HepG2 (cell line): ENCODE data around the gene OTUD1. TPM values are rescaled to one million over a fixed set of nuclear protein-coding genes. Genes with fewer than 3 reads are reported as not detected.

Source experiments
- ATAC-seq: fragments of 200-7000 bp; cut with Tn5 transposase; 3 replicates; pipeline ENCODE4 v1.9.1; 2020; ENCODE audit warnings: mild to moderate bottlenecking, moderate library complexity
- BruUV-seq: library from RNA; stranded (reverse); fragments of 400-500 nt; replicated peaks from 2 replicates; lab custom pipeline; 2021; lab: Mats Ljungman, UMichigan
- CTCF ChIA-PET: fragments of 300-600 bp; formaldehyde crosslinking; extraction: SDS; loops from one replicate; lab custom pipeline; 2021; ENCODE audit warnings: low total read pairs, inconsistent platforms, low intra/inter-chr PET ratio; lab: Yijun Ruan, JAX
- POLR2A ChIA-PET: fragments of 350-600 bp; sonication (Branson Sonifier 250); formaldehyde crosslinking; loops from one replicate; lab custom pipeline; 2020; ENCODE audit warnings: antibody characterized with exemption, inconsistent platforms; lab: Yijun Ruan, JAX
- DNase-seq: peaks from one replicate; pipeline ENCODE4 v3.0.0-alpha.2; 2015; ENCODE audit warnings: low spot score
- FAIRE-seq: peaks from 3 replicates; lab custom pipeline; 2011; peaks lifted over from hg19 to GRCh38; lab: Jason Lieb, UNC
- H2AFZ ChIP-seq: one replicate; pipeline ENCODE4 v1.6.1; 2011; ENCODE audit warnings: low read length, inconsistent platforms
- H3K27ac ChIP-seq: fragments of 300-600 bp; 3 replicates; pipeline ENCODE4 v1.8.0; 2011; ENCODE audit warnings: mixed run types, mild to moderate bottlenecking, mixed read lengths, low read length, inconsistent platforms; ENCODE audit not compliant: insufficient read depth; ENCODE audit errors: extremely low read length
- H3K27me3 ChIP-seq, 2 experiments: fragments of 200-600 bp in 1 of 2; 2 replicates in 1 of 2; 3 replicates in 1 of 2; pipeline versions ENCODE4 v1.6.0 to v1.8.0; 2011; ENCODE audit warnings: low read length in 2 of 2, mild to moderate bottlenecking in 2 of 2, moderate library complexity in 2 of 2, inconsistent platforms in 1 of 2; ENCODE audit not compliant: insufficient read depth in 2 of 2, control insufficient read depth in 1 of 2
- H3K36me3 ChIP-seq, 2 experiments: fragments of 200-600 bp in 1 of 2; replicated peaks in 1 of 2; 2 replicates in 1 of 2; 3 replicates in 1 of 2; pipeline versions ENCODE4 v1.5.1 to v1.8.0; 2011; ENCODE audit warnings: low read length in 2 of 2, inconsistent platforms in 1 of 2; ENCODE audit not compliant: insufficient read depth in 2 of 2, control insufficient read depth in 1 of 2
- H3K4me1 ChIP-seq: 2 replicates; pipeline ENCODE4 v1.5.1; 2012; ENCODE audit warnings: low read length, inconsistent platforms; ENCODE audit not compliant: insufficient read depth
- H3K4me2 ChIP-seq: 2 replicates; pipeline ENCODE4 v1.6.0; 2011; ENCODE audit warnings: low read depth, low read length, inconsistent platforms
- H3K4me3 ChIP-seq, 3 experiments: fragments of 200-600 bp in 1 of 3; sonication (generic), shearing (Covaris generic) in 1 of 3; replicated peaks in 1 of 3; 2 replicates each; pipeline ENCODE4 v1.5.1; 2011 to 2016; ENCODE audit warnings: low read length in 3 of 3, inconsistent platforms in 2 of 3, low read depth in 2 of 3, mild to moderate bottlenecking in 2 of 3, control low read depth in 1 of 3, mixed read lengths in 1 of 3; ENCODE audit not compliant: insufficient read depth in 1 of 3
- H3K79me2 ChIP-seq: one replicate; pipeline ENCODE4 v1.6.1; 2011; ENCODE audit warnings: low read length, inconsistent platforms; ENCODE audit not compliant: insufficient read depth
- H3K9ac ChIP-seq: 2 replicates; pipeline ENCODE4 v1.6.0; 2011; ENCODE audit warnings: mild to moderate bottlenecking, low read depth, low read length, inconsistent platforms; ENCODE audit not compliant: insufficient read depth
- H3K9me3 ChIP-seq: 2 replicates; pipeline ENCODE4 v1.5.1; 2012; ENCODE audit warnings: mild to moderate bottlenecking, low read length
- H4K20me1 ChIP-seq: 2 replicates; pipeline ENCODE4 v1.6.0; 2011; ENCODE audit warnings: inconsistent platforms, mild to moderate bottlenecking, low read length, moderate library complexity; ENCODE audit not compliant: insufficient read depth
- ATF1 ChIP-seq: IDR thresholded peaks from 2 replicates; pipeline ENCODE4 v1.6.1; 2016; ENCODE audit warnings: mild to moderate bottlenecking, control low read depth
- CSRNP1 ChIP-seq: sonication (generic); formaldehyde crosslinking; IDR thresholded peaks from 2 replicates; pipeline ENCODE4 v1.8.1; 2023; ENCODE audit warnings: mild to moderate bottlenecking, missing genetic modification reagents
- ERF ChIP-seq: IDR thresholded peaks from 2 replicates; pipeline ENCODE4 v1.6.1; 2018; ENCODE audit warnings: missing biosample characterization, missing genetic modification reagents
- FOXK1 ChIP-seq: sonication (generic); formaldehyde crosslinking; IDR thresholded peaks from 2 replicates; pipeline ENCODE4 v1.4.0; 2020; ENCODE audit warnings: low read depth, missing genetic modification reagents, borderline replicate concordance
- JDP2 ChIP-seq: sonication (generic); formaldehyde crosslinking; IDR thresholded peaks from 2 replicates; pipeline ENCODE4 v1.8.1; 2022; ENCODE audit warnings: missing genetic modification reagents, borderline replicate concordance
- JUNB ChIP-seq: sonication (generic); formaldehyde crosslinking; IDR thresholded peaks from 2 replicates; pipeline ENCODE4 v1.8.0; 2022; ENCODE audit warnings: missing genetic modification reagents, mild to moderate bottlenecking, borderline replicate concordance
- ZNF282 ChIP-seq: fragments of 450-650 bp; IDR thresholded peaks from 2 replicates; pipeline ENCODE4 v1.6.1; 2018; ENCODE audit not compliant: partially characterized antibody
- ZNF430 ChIP-seq: sonication (generic); formaldehyde crosslinking; IDR thresholded peaks from 2 replicates; pipeline ENCODE4 v1.9.0; 2021; ENCODE audit warnings: mild to moderate bottlenecking, missing genetic modification reagents
- WGBS: methylation state at CpG from one replicate; pipeline ENCODE4 v1.1.6; 2017; ENCODE audit warnings: low lambda C conversion rate; 5-methylcytosine and 5-hydroxymethylcytosine counted together
- in situ Hi-C: cut with HindIII; loops from 2 replicates; pipeline ENCODE4 v1.10.0; 2017; ENCODE audit warnings: low pct_unique_long_range_greater_than_20kb; ENCODE audit not compliant: extremely low pct_ligation_motif_present
- intact Hi-C: fragments of 100-400 bp; cut with micrococcal nuclease; formaldehyde crosslinking; loops from one replicate; pipeline ENCODE4 v1.10.0; 2022; ENCODE audit not compliant: unreplicated experiment
- polyA plus RNA-seq, 8 experiments: library from polyadenylated mRNA; depleted of rRNA in 3 of 8; stranded (reverse) in 7 of 8; unstranded in 1 of 8; fragments of >200 nt; fragmentation: Illumina TruSeq in 4 of 8; extraction: Trizol in 4 of 8; gene quantifications; 2 replicates each; pipeline versions ENCODE4 v1.2.1 to v1.2.3, GENCODE V29; 2011 to 2016; ENCODE audit warnings: low read depth in 4 of 8, missing spikeins in 1 of 8, mixed read lengths in 1 of 8; ENCODE audit not compliant: insufficient read depth in 1 of 8
- total RNA-seq, 5 experiments: library from RNA; depleted of rRNA; stranded (reverse); fragments of >200 nt; fragmentation: Illumina TruSeq; extraction: Trizol; gene quantifications; 2 replicates each; pipeline ENCODE4 v1.2.3, GENCODE V29; 2016; ENCODE audit warnings: low read depth in 1 of 5
- TF ChIP-seq, protein P1 (sequence below): sonication (generic); formaldehyde crosslinking; IDR thresholded peaks from 2 replicates; pipeline ENCODE4 v1.4.0; 2020; ENCODE audit warnings: mild to moderate bottlenecking, missing genetic modification reagents
- TF ChIP-seq, protein P2 (sequence below): sonication (generic); formaldehyde crosslinking; IDR thresholded peaks from 2 replicates; pipeline ENCODE4 v1.4.0; 2020; ENCODE audit warnings: mild to moderate bottlenecking, missing genetic modification reagents

Gene OTUD1
- total and polyA plus RNA-seq, 2 of the 13 experiments (the other 11 are each of a cell fraction or from before 2014, with no cell fraction given) = 1.2 to 1.4 TPM

- H2AFZ ChIP-seq = no peak overlapping the region
- no peaks in the 10 kb centered on the region for H3K79me2 ChIP-seq
- ChIA-PET POLR2A (no interaction called here), CTCF (no interaction called here)
- H3K4me1 ChIP-seq = no peaks in the 10 kb centered on the region
- no peak overlapping the region for H3K27ac ChIP-seq
- DNase-seq = no peak
- H3K4me2 ChIP-seq = no peak overlapping the region
- no peak for ATAC-seq
- in situ Hi-C loops (no loop called here), intact Hi-C loops (no loop called here)
- no peaks in the 10 kb centered on the region for H3K36me3 ChIP-seq
- FAIRE-seq = no peak
- no peaks in the 10 kb centered on the region for H4K20me1 ChIP-seq
- BruUV-seq = no TSS peak
- peaks cover 0 to 3% of the 10 kb centered on the region in 2 experiments; a peak in 1 of 5 replicates for H3K27me3 ChIP-seq
- no peak overlapping the region for H3K4me3 ChIP-seq
- no peak overlapping the region for H3K9ac ChIP-seq
- H3K9me3 ChIP-seq = no peaks in the 10 kb centered on the region
- 48% methylated on average over 5 of the region's 5 CpGs for WGBS
- no peak for TF ChIP-seq JUNB (CRISPR knock-in tag)
- TF ChIP-seq, protein P1, sequence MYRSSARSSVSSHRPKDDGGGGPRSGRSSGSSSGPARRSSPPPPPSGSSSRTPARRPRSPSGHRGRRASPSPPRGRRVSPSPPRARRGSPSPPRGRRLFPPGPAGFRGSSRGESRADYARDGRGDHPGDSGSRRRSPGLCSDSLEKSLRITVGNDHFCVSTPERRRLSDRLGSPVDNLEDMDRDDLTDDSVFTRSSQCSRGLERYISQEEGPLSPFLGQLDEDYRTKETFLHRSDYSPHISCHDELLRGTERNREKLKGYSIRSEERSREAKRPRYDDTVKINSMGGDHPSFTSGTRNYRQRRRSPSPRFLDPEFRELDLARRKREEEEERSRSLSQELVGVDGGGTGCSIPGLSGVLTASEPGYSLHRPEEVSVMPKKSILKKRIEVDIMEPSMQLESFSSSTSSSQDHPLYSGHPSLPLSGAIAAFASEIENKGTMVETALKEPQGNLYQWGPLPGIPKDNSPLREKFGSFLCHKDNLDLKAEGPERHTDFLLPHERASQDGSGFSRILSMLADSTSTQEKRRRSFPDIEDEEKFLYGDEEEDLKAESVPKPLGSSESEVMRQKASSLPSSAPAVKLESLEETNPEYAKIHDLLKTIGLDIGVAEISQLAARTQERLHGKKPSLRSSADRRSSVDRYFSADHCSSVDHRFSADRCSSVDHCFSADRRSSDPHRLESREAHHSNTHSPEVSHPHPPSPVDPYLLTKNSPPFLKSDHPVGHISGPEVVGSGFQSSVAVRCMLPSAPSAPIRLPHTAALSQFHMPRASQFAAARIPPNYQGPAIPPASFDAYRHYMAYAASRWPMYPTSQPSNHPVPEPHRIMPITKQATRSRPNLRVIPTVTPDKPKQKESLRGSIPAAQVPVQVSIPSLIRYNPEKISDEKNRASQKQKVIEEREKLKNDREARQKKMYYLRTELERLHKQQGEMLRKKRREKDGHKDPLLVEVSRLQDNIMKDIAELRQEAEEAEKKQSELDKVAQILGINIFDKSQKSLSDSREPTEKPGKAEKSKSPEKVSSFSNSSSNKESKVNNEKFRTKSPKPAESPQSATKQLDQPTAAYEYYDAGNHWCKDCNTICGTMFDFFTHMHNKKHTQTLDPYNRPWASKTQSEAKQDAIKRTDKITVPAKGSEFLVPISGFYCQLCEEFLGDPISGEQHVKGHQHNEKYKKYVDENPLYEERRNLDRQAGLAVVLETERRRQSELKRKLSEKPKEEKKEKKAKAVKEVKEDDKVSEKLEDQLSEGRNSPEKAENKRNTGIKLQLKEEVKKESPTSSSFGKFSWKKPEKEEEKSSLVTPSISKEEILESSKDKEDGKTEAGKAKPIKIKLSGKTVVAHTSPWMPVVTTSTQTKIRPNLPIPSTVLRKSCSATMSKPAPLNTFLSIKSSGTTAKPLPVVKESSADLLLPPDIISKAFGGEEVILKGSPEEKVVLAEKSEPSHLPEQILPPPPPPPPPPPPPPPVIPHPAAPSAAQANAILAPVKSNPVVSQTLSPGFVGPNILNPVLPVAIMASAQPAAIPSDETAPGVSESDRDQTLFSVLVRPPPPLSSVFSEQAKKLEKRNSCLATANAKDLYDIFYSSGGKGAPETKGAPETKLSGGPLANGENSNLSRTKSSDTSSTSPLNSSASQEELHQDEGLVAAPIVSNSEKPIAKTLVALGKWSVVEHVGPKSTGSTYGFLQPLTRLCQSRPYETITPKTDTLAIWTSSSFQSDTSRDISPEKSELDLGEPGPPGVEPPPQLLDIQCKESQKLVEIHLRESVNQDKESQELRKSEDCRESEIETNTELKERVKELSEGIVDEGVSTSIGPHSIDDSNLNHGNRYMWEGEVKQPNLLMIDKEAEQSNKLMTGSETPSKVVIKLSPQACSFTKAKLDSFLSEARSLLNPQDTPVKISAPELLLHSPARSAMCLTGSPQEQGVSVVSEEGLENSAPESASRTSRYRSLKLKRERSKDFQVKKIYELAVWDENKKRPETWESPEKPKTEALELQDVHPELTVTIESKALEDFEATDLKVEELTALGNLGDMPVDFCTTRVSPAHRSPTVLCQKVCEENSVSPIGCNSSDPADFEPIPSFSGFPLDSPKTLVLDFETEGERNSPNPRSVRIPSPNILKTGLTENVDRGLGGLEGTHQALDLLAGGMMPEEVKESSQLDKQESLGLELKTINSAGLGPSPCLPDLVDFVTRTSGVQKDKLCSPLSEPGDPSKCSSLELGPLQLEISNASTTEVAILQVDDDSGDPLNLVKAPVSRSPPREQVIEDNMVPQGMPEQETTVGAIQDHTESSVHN = no peak
- TF ChIP-seq FOXK1 = no peak
- TF ChIP-seq ERF (CRISPR knock-in tag) = no peak
- no peak for TF ChIP-seq JDP2
- TF ChIP-seq CSRNP1 (CRISPR knock-in tag) = no peak
- no peak for TF ChIP-seq ZNF282
- TF ChIP-seq ATF1 = no peak
- TF ChIP-seq, protein P2, sequence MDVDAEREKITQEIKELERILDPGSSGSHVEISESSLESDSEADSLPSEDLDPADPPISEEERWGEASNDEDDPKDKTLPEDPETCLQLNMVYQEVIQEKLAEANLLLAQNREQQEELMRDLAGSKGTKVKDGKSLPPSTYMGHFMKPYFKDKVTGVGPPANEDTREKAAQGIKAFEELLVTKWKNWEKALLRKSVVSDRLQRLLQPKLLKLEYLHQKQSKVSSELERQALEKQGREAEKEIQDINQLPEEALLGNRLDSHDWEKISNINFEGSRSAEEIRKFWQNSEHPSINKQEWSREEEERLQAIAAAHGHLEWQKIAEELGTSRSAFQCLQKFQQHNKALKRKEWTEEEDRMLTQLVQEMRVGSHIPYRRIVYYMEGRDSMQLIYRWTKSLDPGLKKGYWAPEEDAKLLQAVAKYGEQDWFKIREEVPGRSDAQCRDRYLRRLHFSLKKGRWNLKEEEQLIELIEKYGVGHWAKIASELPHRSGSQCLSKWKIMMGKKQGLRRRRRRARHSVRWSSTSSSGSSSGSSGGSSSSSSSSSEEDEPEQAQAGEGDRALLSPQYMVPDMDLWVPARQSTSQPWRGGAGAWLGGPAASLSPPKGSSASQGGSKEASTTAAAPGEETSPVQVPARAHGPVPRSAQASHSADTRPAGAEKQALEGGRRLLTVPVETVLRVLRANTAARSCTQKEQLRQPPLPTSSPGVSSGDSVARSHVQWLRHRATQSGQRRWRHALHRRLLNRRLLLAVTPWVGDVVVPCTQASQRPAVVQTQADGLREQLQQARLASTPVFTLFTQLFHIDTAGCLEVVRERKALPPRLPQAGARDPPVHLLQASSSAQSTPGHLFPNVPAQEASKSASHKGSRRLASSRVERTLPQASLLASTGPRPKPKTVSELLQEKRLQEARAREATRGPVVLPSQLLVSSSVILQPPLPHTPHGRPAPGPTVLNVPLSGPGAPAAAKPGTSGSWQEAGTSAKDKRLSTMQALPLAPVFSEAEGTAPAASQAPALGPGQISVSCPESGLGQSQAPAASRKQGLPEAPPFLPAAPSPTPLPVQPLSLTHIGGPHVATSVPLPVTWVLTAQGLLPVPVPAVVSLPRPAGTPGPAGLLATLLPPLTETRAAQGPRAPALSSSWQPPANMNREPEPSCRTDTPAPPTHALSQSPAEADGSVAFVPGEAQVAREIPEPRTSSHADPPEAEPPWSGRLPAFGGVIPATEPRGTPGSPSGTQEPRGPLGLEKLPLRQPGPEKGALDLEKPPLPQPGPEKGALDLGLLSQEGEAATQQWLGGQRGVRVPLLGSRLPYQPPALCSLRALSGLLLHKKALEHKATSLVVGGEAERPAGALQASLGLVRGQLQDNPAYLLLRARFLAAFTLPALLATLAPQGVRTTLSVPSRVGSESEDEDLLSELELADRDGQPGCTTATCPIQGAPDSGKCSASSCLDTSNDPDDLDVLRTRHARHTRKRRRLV = no peak
- TF ChIP-seq ZNF430 (CRISPR knock-in tag) = no peak
These were observed 25.2 kb upstream of the OTUD1 start for GRCh38 chr10:23413629-23414089.
